ENCODE results near the gene MAN2A2. TPM values are rescaled to one million over a fixed set of nuclear protein-coding genes. Genes with fewer than 3 reads are reported as not detected.
"Not testable (repeated sequence)": the region's sequence is repeated elsewhere in the genome, so short reads cannot be mapped to it uniquely, and the experiment has no call there.

The MAN2A2 gene
- polyA plus RNA-seq, 4 donors = 41.1 to 64.7 (median 54.2) TPM

DNA sequence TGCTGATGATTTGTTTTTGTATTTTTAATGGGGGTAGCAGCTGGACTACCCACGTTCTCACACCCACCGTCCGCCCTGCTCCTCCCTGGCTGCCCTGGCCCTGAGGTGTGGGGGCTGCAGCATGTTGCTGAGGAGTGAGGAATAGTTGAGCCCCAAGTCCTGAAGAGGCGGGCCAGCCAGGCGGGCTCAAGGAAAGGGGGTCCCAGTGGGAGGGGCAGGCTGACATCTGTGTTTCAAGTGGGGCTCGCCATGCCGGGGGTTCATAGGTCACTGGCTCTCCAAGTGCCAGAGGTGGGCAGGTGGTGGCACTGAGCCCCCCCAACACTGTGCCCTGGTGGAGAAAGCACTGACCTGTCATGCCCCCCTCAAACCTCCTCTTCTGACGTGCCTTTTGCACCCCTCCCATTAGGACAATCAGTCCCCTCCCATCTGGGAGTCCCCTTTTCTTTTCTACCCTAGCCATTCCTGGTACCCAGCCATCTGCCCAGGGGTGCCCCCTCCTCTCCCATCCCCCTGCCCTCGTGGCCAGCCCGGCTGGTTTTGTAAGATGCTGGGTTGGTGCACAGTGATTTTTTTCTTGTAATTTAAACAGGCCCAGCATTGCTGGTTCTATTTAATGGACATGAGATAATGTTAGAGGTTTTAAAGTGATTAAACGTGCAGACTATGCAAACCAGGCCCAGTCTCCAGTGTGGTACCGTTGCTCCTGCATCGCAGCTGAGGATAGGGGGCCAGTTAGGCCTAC, 20.1 kb upstream of the MAN2A2 start:
- DNase-seq (ENCODE audit: low read depth in 4 of 4, low spot score in 3 of 4) = no peak

DNA sequence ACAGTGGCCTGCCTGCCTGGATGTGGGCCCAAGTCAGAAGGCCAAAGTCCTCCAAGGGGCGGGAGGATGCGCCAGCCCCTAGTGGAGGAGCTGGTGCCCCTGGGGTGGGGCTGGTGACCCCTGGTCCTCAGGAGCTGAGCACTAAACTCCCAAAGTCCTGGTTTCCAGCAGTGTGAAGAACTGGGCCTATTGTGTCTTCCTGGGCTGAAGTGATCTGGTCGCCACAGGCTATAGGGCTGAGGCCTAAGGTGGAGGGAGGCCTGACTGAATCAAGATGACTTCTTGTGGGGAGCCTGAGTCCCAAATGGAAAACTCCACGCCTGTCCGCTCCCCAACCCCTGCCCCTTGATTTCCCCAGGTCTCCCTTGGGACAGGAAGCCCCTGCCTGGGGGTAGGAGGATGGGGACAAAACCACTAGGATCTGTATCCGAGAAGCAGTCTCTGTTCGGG, 19.6 kb upstream of the MAN2A2 start:
- DNase-seq (ENCODE audit: low read depth in 4 of 4, low spot score in 3 of 4) = no peak

DNA sequence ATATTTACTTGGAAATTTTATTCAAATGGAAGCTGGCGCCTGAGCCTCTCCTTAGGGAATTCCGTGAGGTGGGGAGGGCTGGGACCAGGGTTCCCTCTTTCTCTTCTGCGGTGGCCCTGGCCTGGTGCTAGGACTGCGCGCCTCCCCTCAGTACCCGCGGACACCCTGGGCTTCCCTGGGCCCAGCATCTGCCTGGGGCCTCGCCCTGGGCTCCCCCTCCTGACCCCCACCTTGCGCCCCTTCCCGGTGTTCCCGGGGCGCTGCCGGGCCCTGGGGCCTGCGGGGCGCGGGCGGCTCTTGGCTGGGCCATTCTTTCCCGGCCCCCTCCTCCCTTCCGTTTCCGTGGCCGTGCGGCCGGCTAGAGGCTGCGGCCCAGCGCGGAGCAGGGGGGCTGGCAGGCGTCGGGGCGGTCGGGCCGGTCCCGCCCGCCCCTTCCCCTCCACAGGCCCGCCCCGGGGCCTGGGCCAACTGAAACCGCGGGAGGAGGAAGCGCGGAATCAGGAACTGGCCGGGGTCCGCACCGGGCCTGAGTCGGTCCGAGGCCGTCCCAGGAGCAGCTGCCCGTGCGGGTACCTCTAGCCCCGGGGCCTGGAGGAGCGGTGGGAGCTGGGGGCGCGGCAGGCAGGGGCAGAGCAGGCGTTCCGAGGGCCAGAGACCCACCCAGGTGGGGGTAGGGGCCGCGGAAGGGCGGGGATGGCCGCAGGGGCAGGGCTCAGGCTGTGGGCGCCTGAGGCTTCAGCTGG, 19.0 kb upstream of the MAN2A2 start, which contains the start of gene FES:
TSS of gene FES (plus strand) at position 529 of the 743 bp plus-strand sequence. CDS start 542 bp downstream, outside the sequence.
- DNase-seq (ENCODE audit: low read depth in 4 of 4, low spot score in 3 of 4) = no peak

DNA sequence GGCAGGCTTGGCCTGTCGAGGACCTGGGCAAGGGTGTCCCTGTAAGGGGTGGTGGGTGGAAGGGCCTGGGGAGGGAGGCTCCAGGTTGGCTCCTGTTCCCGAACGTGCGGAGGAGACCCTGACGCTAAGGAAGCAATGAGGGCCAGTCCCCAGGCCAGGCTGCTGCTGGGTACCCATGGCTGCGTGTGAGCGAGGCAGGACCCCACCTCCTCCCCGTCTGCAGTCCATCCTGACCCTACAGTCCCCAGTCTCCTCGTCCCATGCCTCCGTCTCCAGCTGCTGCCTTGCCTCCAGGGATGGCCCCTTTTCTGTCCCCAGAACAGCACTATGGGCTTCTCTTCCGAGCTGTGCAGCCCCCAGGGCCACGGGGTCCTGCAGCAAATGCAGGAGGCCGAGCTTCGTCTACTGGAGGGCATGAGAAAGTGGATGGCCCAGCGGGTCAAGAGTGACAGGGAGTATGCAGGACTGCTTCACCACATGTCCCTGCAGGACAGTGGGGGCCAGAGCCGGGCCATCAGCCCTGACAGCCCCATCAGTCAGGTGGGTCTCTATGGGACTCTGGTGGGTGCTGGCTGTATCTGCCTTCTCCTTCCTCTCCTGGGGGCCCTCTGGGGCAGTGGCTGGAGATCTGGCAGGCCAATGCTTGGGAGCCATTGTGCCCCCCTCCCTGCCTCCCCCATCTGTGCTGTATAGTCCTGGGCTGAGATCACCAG, 18.2 kb upstream of the MAN2A2 start:
- no peak for DNase-seq (ENCODE audit: low read depth in 4 of 4, low spot score in 3 of 4)

DNA sequence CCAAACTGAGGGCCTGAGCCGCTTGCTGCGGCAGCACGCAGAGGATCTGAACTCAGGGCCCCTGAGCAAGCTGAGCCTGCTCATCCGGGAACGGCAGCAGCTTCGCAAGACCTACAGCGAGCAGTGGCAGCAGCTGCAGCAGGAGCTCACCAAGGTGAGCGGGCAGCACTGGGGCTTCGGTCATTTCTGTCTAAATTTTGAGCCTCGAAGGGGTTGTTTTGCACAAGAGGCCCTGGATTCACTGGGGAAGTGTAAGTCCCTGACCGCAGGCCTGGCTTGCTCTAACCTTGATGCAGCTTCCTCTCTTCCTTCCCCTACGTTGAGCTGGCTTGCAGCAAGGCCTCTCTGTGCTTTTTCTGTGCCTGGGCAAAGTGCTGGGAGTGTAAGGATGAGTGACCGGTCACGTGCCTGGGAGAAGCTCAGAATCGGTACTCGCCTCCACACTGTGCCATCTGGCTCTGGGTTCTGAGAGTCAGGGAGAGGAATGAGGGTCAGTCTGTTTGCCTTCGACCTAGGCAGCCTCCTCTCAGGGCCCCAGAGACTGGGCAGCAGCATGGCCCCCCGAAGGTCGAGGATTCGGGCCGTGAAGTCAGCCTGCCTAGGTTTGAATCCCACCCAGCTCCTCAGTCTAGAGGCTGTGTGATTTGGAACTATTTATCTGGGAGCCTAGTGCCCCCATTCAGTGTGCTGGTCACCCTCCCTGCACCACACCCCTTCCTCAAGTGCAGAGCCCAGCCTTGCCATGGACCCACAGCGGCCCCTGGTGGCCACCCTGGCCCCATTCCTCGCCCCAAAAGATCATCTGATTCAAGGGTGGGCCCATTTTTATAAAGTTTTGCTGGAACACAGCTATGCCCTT, 17.4 kb upstream of the MAN2A2 start:
- DNase-seq (ENCODE audit: low read depth in 4 of 4, low spot score in 3 of 4) = no peak

DNA sequence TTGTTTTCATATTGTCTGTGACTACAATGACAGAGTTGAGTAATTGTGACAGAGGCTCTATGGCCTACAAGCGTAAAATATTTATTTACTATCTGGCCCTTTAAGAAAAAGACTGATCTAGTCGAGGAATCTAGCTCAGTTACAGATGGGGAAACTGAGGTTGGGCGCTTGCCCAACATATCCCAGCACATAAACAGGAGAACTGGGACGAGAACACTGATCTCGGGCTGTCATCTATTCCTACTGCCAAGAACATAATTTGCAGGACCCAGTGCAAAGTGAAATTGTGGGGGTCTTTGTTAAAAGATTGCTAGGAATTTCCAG, 16.8 kb upstream of the MAN2A2 start:
- DNase-seq (ENCODE audit: low read depth in 4 of 4, low spot score in 3 of 4) = no peak

DNA sequence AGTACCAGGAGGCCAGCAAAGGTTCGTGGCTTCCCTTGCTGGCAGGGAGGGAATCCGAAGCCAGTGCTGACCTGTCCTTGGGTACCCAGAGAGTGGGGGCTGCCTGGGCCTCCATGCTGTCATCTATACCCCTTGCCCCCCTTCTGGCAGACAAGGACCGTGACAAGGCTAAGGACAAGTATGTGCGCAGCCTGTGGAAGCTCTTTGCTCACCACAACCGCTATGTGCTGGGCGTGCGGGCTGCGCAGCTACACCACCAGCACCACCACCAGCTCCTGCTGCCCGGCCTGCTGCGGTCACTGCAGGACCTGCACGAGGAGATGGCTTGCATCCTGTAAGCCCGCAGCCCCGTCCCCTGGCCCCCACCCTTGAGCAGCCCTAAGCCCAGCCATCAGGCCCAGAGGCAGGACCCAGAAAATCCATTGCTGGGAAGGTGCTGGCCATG, 16.0 kb upstream of the MAN2A2 start:
- no peak for DNase-seq (ENCODE audit: low read depth in 4 of 4, low spot score in 3 of 4)

DNA sequence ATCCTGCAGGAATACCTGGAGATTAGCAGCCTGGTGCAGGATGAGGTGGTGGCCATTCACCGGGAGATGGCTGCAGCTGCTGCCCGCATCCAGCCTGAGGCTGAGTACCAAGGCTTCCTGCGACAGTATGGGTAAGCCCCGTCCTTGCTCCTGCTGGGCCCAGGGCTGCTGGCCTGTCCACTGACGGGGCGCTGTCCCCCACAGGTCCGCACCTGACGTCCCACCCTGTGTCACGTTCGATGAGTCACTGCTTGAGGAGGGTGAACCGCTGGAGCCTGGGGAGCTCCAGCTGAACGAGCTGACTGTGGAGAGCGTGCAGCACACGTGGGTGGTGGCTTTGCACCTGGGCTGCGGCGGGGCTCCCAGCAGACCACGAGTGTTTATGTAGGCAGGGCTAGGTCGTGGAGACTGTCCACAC, 13.8 kb upstream of the MAN2A2 start:
- no peak for DNase-seq (ENCODE audit: low read depth in 4 of 4, low spot score in 3 of 4)

DNA sequence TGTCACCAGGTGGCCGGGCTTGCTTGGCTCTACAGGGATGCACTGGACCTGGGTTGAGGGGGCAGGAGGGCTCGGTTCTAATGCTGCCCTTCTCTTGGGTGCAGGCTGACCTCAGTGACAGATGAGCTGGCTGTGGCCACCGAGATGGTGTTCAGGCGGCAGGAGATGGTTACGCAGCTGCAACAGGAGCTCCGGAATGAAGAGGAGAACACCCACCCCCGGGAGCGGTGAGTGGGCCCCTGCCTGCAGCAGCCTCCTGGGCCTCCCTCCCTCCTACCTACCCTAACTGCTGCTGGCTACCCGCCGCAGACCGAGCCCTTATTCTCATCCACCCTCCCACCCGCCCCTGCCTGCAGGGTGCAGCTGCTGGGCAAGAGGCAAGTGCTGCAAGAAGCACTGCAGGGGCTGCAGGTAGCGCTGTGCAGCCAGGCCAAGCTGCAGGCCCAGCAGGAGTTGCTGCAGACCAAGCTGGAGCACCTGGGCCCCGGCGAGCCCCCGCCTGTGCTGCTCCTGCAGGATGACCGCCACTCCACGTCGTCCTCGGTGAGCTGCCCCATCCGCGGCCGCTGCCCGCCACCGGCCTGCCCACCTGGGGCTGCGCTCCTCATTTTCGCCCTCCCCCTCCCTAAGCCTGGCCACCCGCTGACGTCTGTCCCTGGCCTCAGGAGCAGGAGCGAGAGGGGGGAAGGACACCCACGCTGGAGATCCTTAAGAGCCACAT, 13.2 kb upstream of the MAN2A2 start:
- DNase-seq (ENCODE audit: low read depth in 4 of 4, low spot score in 3 of 4) = no peak

DNA sequence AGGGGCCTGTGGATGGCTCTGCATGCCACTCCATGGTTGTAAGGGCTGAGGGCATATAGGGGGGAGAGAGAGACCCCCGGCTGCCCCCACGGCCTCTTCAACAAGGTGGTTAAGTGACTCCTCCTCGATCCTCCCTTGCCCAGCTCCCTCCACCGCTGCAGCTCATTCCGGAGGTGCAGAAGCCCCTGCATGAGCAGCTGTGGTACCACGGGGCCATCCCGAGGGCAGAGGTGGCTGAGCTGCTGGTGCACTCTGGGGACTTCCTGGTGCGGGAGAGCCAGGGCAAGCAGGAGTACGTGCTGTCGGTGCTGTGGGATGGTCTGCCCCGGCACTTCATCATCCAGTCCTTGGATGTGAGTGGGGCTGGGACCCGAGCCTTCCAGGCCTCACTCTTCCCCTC, 12.3 kb upstream of the MAN2A2 start:
- no peak for DNase-seq (ENCODE audit: low read depth in 4 of 4, low spot score in 3 of 4)

DNA sequence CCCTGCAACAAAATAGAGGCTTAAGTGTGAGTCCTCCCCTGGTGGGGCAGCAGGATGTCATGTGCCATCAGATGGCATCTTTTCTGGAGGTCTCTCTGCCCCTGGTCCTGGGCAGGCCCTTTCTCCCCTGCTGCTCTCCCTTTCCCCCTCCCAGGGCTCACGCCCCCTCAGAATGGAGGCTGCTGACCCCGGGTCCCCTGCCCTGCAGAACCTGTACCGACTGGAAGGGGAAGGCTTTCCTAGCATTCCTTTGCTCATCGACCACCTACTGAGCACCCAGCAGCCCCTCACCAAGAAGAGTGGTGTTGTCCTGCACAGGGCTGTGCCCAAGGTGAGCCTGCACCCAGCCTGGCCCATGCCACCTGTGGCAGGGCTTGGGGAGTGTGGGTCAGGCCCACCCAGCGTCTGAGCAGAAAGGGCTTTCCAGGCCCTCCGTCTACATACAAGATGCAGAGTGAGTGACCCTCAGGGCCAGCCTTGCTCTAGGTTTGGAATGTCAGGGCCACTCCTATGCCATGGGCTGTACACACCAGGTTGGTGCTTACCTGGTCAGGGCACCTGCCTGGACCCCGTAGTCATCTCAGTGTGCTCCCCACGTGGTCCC, 11.7 kb upstream of the MAN2A2 start:
- no peak for DNase-seq (ENCODE audit: low read depth in 4 of 4, low spot score in 3 of 4)

DNA sequence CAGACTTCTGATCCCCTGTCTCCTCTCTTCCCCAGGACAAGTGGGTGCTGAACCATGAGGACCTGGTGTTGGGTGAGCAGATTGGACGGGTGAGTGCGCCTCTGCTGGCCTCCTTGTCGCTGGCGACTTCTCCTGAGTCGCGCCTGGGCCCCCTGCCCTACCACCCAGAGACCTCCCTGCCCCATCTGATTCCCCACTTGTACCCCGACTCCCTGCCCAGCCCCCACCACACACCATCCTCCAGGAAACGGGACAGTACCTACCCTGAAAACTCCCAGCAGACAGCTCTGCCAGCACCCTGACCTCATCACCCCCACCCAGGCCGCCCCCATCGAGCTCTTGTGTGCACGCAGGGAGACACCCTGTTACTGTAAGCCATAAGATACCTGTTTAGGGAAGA, 11.1 kb upstream of the MAN2A2 start:
- no peak for DNase-seq (ENCODE audit: low read depth in 4 of 4, low spot score in 3 of 4)

DNA sequence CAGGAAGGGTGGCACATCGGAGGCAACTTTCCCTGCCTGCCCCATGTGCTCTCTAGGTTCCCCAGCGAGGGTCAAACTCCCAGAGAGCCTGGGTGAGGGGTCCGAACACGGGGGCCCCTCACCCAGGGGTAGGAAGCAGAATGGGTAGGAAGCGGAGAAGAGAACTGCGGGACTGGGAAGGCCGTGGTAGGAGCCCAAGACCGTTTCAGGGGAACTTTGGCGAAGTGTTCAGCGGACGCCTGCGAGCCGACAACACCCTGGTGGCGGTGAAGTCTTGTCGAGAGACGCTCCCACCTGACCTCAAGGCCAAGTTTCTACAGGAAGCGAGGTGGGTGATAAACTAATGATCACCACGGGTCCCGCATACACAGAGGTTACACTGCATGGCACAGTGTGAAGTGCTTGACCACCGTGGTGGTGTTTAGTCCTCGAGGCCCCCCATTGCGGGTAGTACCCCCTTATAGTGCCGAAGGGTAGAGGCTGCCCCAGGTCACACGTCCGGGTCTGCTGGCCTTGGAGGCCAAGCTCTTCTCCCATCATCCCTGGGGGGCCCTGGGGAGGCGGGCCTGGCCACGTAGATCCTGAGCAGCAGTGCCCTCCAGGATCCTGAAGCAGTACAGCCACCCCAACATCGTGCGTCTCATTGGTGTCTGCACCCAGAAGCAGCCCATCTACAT, 10.5 kb upstream of the MAN2A2 start:
- DNase-seq (ENCODE audit: low read depth in 4 of 4, low spot score in 3 of 4) = no peak

DNA sequence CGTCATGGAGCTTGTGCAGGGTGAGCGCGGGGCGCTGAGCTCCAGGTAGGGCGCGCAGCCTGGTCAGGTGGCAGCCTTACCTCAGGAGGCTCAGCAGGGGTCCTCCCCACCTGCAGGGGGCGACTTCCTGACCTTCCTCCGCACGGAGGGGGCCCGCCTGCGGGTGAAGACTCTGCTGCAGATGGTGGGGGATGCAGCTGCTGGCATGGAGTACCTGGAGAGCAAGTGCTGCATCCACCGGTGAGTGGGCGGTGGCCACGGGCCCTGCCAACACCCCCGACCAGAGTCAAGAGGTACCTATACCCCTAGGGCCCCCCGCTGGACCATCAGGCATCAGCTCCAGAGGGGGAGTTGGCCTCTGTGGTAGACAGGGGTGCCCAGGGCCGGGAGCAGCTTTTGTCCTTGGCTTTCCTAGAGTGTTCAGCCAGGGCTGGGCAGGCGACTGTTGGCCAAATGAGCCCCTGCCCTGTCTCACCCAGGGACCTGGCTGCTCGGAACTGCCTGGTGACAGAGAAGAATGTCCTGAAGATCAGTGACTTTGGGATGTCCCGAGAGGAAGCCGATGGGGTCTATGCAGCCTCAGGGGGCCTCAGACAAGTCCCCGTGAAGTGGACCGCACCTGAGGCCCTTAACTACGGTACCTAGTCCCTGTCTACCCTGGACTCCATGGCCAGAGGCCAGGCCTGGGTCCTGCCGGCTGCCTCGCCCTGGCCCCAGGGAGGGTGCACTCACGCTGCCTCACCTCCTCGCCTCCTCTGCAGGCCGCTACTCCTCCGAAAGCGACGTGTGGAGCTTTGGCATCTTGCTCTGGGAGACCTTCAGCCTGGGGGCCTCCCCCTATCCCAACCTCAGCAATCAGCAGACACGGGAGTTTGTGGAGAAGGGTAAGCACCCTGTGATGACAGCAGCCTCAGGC, 9.7 kb upstream of the MAN2A2 start:
- DNase-seq (ENCODE audit: low read depth in 4 of 4, low spot score in 3 of 4) = no peak

DNA sequence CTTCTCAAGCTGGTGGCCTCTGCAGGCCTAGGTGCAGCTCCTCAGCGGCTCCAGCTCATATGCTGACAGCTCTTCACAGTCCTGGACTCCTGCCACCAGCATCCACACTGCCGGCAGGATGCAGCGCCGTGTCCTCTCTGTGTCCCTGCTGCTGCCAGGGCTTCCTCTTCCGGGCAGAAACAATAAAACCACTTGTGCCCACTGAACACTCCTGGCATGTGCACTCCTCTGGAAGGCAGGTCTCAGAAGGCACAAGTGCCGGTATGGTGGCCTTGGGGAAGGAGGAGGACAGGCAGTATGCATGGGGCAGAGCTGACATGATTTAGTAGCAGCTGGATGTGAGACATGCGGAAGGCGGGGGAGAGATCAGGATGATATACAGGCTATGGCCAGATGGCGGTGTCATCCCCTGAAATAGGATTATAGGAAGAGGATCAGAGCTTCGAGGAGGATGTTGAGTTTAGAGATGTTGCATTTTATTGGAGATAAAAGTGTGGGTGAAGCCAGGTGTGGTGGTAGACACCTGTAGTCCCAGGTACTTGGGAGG, 7.5 kb upstream of the MAN2A2 start:
- no peak for DNase-seq (ENCODE audit: low read depth in 4 of 4, low spot score in 3 of 4)

DNA sequence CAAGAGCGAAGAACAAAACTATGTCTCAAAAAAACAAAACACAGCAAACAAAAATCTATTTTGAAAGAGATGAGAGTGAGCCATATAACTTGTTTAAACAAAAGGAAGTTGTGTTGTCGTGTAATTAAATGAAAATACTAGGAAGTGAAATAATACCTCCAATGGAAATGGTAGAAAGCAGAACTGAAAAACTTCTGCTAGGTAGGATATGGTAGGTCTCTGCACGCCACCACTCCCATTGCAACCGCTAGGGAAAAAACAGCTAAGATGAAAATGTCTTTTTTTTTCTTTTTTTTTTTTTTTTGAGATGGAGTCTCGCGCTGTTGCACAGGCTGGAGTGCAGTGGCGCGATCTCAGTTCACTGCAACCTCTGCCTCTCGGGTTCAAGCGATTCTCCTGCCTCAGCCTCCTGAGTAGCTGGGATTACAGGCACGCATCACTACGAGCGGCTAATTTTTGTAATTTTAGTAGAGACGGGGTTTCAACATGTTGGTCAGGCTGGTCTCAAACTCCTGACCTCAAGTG, 5.9 kb upstream of the MAN2A2 start:
- DNase-seq (ENCODE audit: low read depth in 4 of 4, low spot score in 3 of 4) = not testable (repeated sequence)
